PFSK-1 (cell line): Measurements from ENCODE around the gene SNX8.

Source experiments
- POLR2AphosphoS5 ChIP-seq: IDR thresholded peaks from 2 replicates; pipeline ENCODE4 v1.6.1; 2012; ENCODE audit warnings: low read depth, mild to moderate bottlenecking, control low read depth, low read length, moderate library complexity
- TF ChIP-seq, protein P1 (sequence below), 2 experiments: IDR thresholded peaks; 2 replicates each; pipeline versions ENCODE4 v1.6.1 to v1.8.0; 2011 to 2012; ENCODE audit warnings: low read depth in 2 of 2, low read length in 2 of 2, control low read depth in 1 of 2, inconsistent platforms in 1 of 2, mild to moderate bottlenecking in 1 of 2, moderate library complexity in 1 of 2; ENCODE audit not compliant: insufficient read depth in 1 of 2

DNA sequence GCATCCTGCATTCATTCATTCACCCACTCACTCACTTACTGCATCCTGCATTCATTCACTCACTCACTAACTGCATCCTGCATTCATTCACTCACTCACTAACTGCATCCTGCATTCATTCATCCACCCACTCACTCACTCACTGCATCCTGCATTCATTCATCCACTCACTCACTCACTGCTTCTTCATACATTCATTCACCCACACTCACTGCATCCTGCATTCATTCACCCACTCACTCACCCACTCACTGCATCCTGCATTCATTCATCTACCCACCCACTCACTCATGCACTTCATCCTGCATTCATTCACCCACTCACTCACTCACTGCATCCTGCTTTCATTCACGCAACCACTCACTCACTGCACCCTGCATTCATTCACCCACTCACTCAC, 1.5 kb upstream of the SNX8 start:
- TF ChIP-seq, protein P1, sequence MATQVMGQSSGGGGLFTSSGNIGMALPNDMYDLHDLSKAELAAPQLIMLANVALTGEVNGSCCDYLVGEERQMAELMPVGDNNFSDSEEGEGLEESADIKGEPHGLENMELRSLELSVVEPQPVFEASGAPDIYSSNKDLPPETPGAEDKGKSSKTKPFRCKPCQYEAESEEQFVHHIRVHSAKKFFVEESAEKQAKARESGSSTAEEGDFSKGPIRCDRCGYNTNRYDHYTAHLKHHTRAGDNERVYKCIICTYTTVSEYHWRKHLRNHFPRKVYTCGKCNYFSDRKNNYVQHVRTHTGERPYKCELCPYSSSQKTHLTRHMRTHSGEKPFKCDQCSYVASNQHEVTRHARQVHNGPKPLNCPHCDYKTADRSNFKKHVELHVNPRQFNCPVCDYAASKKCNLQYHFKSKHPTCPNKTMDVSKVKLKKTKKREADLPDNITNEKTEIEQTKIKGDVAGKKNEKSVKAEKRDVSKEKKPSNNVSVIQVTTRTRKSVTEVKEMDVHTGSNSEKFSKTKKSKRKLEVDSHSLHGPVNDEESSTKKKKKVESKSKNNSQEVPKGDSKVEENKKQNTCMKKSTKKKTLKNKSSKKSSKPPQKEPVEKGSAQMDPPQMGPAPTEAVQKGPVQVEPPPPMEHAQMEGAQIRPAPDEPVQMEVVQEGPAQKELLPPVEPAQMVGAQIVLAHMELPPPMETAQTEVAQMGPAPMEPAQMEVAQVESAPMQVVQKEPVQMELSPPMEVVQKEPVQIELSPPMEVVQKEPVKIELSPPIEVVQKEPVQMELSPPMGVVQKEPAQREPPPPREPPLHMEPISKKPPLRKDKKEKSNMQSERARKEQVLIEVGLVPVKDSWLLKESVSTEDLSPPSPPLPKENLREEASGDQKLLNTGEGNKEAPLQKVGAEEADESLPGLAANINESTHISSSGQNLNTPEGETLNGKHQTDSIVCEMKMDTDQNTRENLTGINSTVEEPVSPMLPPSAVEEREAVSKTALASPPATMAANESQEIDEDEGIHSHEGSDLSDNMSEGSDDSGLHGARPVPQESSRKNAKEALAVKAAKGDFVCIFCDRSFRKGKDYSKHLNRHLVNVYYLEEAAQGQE (IDR thresholded peaks at IDR 0.05; ENCODE audit: insufficient read depth in 1 of 2, low read depth in 2 of 2, low read length in 2 of 2): no peak
- no peak for TF ChIP-seq POLR2AphosphoS5
